Measurements from ENCODE around the gene SLC6A12.

- TF ChIP-seq CTCF (IDR thresholded peaks at IDR 0.05; ENCODE audit: insufficient read depth, low read length) (no peak), POLR2AphosphoS5 (IDR thresholded peaks at IDR 0.05; ENCODE audit: low read depth) (no peak), GABPA (IDR thresholded peaks at IDR 0.05; ENCODE audit: low read depth) (no peak), REST (IDR thresholded peaks at IDR 0.05; ENCODE audit: insufficient replicate concordance, low read depth) (no peak)
These were observed 7.1 kb upstream of the SLC6A12 start for GRCh38 chr12:220946-221550.

All from HL-60 (cell line).